Neural crest cell (in vitro differentiated cells): ENCODE results near the gene LRRC26. TPM values are rescaled to one million over a fixed set of nuclear protein-coding genes. Genes with fewer than 3 reads are reported as not detected.

Experiments used
- DNase-seq: peaks from one replicate; pipeline ENCODE4 v3.0.0; 2021; ENCODE audit warnings: low read depth, mixed read lengths, low spot score
- H3K27ac Mint-ChIP-seq: one replicate; pipeline ENCODE4 v1.8.0; 2021; ENCODE audit warnings: mild to moderate bottlenecking, mixed read lengths; ENCODE audit not compliant: unreplicated experiment
- H3K27me3 Mint-ChIP-seq: 2 replicates; pipeline ENCODE4 v1.8.0; 2021; ENCODE audit warnings: low read depth, mild to moderate bottlenecking, mixed read lengths
- H3K36me3 Mint-ChIP-seq: 2 replicates; pipeline ENCODE4 v1.8.0; 2021; ENCODE audit warnings: low read depth, mild to moderate bottlenecking, mixed read lengths
- H3K4me1 Mint-ChIP-seq: 2 replicates; pipeline ENCODE4 v1.8.0; 2021; ENCODE audit warnings: mixed read lengths
- H3K4me3 Mint-ChIP-seq: one replicate; pipeline ENCODE4 v1.8.0; 2021; ENCODE audit warnings: mild to moderate bottlenecking, mixed read lengths
- H3K9me3 Mint-ChIP-seq: 2 replicates; pipeline ENCODE4 v1.8.0; 2021; ENCODE audit warnings: mixed read lengths
- total RNA-seq: library from RNA; stranded (reverse); gene quantifications from 2 replicates; pipeline ENCODE4 v1.2.1, GENCODE V29; 2021
- TF ChIP-seq, protein P1 (sequence below): fragments of 200-600 bp; sonication (generic); conservative IDR thresholded peaks from 2 replicates; pipeline ENCODE4 v1.5.0; 2021; ENCODE audit warnings: antibody characterized with exemption, mild to moderate bottlenecking

The LRRC26 gene
- total RNA-seq, 1 donor from 2014 or later = 0.37 TPM

DNA sequence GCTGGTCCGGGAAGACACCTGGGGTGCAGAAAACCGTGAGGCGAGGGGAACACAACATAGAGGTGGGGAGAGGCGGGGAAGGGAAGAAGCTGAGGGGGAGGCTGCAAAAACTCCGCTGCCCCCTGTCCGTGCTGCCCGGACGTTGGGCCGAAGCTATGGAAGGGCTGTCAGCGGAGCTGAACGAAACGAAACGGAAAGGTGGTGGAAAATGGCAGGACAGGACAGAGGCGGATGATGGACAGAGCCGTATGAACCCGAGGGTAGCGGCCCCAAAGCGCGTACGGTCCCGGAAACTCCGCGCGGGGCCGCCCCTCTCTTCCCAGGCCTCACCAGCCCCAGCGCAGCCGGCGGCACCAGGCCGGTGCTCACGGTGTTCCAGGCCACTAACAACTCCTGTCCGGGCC is 18.2 kb upstream of the LRRC26 start:
- Mint-ChIP-seq H3K36me3 (no peaks in the 10 kb centered on the region), H3K4me3 (peak overlapping the region; percentile 90), H3K4me1 (peaks cover 21% of the 10 kb centered on the region), H3K27ac (peak overlapping the region; percentile 81), H3K9me3 (no peaks in the 10 kb centered on the region), H3K27me3 (no peaks in the 10 kb centered on the region)
- TF ChIP-seq, protein P1, sequence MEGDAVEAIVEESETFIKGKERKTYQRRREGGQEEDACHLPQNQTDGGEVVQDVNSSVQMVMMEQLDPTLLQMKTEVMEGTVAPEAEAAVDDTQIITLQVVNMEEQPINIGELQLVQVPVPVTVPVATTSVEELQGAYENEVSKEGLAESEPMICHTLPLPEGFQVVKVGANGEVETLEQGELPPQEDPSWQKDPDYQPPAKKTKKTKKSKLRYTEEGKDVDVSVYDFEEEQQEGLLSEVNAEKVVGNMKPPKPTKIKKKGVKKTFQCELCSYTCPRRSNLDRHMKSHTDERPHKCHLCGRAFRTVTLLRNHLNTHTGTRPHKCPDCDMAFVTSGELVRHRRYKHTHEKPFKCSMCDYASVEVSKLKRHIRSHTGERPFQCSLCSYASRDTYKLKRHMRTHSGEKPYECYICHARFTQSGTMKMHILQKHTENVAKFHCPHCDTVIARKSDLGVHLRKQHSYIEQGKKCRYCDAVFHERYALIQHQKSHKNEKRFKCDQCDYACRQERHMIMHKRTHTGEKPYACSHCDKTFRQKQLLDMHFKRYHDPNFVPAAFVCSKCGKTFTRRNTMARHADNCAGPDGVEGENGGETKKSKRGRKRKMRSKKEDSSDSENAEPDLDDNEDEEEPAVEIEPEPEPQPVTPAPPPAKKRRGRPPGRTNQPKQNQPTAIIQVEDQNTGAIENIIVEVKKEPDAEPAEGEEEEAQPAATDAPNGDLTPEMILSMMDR = no peak
- DNase-seq = no peak

DNA sequence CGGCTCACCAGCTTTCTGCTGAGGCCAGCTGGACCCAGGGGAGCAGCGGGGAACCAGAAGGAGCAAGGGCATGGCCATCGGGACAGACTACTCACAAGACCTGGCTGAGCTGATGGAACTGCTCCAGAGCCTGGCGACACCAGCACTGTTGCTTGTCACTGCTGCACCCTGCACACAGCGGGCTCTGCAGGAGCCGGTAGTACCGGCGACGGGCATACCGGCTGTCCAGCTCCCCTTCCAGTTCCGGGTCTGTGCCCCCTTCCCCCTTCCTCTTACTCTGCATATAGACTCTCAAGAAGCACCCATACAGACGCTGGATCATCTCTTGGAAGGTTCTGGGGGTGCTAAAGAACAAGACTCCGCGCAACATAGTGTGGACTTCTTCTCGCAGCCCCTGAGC is 17.5 kb upstream of the LRRC26 start:
- Mint-ChIP-seq H3K4me1 (peaks cover 21% of the 10 kb centered on the region), H3K4me3 (peak overlapping the region; percentile 90), H3K9me3 (no peaks in the 10 kb centered on the region), H3K27ac (no peak overlapping the region), H3K27me3 (no peaks in the 10 kb centered on the region), H3K36me3 (no peaks in the 10 kb centered on the region)
- TF ChIP-seq, protein P1 = no peak
- no peak for DNase-seq

DNA sequence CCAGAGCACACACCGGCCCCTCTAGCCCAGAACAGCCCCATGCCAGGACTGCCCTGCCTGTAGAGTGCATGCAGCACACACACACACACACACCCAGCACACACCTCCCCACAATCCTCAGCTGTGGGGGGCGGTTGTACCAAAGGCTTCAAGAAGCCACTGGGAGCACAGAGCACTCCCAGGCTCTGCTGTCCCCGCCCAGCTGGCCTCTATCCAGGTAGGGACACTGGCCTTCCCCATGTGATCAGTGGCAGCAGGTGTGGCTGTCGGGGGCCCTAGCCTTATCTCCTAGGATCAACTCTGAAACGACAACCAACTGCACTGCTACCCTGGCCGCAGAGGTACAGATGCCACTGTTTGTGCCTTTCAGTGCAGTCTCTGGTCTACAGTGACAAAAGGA is 16.5 kb upstream of the LRRC26 start:
- Mint-ChIP-seq H3K36me3 (no peaks in the 10 kb centered on the region), H3K27ac (no peak overlapping the region), H3K27me3 (no peaks in the 10 kb centered on the region), H3K4me1 (peaks cover 21% of the 10 kb centered on the region), H3K9me3 (no peaks in the 10 kb centered on the region), H3K4me3 (peak overlapping the region; percentile 90)
- TF ChIP-seq, protein P1 = no peak
- no peak for DNase-seq

DNA sequence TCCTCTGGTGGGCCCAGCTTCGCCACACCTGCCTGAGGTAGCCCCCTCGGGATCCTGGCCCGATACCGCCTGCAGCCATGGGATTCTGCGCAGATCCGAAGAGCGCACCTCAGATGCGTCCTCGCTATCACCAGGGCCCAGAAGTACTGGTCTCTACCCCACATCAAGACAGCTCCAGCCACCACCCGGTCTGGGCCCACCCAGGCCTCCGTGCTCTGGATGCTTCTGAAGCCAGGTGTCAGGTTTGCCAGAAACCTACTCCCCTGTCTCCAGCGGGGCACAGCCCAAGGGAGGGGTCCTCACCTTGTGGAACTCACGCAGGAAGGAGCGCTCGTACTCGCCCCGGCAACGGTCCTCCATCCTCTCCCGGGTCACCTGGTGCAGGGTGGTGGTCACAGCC is 16.1 kb upstream of the LRRC26 start:
- Mint-ChIP-seq H3K4me1 (peaks cover 21% of the 10 kb centered on the region), H3K27ac (no peak overlapping the region), H3K9me3 (no peaks in the 10 kb centered on the region), H3K36me3 (no peaks in the 10 kb centered on the region), H3K4me3 (peak overlapping the region; percentile 90), H3K27me3 (no peaks in the 10 kb centered on the region)
- no peak for DNase-seq
- TF ChIP-seq, protein P1 = no peak

DNA sequence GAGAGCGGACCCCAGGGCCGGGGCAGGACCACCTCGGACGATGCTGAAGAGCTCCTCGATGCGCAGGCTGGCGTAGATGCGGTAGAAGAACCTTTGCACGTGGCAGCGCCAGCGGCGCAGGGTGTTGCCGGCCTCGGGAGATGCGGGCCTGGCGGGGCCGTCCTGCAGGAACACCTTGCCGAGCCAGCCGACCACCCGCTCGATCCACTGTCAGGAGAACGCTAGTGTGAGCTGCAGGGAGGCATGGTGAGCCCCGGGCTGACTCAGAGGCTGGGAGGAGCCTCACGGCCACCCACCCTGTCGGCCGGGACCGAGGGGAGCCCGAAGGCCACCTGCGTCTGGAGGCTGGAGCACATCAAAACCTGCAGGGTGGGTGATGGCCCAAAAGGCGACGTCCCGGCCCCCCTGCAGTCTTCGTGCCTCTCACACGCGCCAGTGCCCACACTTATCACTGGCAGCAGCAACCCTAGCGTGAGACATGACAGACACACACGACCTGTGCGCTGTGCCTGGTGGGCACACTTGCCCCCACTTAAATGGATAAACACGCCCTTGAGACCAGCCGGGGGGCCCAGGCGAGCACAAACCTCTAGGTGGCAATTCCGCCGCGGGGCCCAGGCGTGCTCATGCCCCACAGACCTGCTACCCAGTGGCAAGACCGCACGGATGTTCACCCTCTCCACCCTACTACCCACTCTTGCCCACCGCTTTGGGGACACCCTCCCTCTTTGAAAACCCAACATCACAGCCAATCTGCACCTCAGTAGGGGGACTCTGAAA is 15.2 kb upstream of the LRRC26 start:
- no peaks in the 10 kb centered on the region for H3K27me3 Mint-ChIP-seq
- TF ChIP-seq, protein P1 = no peak
- H3K36me3 Mint-ChIP-seq = no peaks in the 10 kb centered on the region
- no peaks in the 10 kb centered on the region for H3K9me3 Mint-ChIP-seq
- peaks cover 21% of the 10 kb centered on the region for H3K4me1 Mint-ChIP-seq
- H3K27ac Mint-ChIP-seq = no peak overlapping the region
- DNase-seq = no peak
- peak overlapping the region; percentile 27 for H3K4me3 Mint-ChIP-seq
